Measurements from ENCODE around the gene RNF5. TPM values are rescaled to one million over a fixed set of nuclear protein-coding genes. Genes with fewer than 3 reads are reported as not detected.
"Not testable (repeated sequence)": the region's sequence is repeated elsewhere in the genome, so short reads cannot be mapped to it uniquely, and the experiment has no call there.

The RNF5 gene
- total RNA-seq = 94.6 TPM
- long read RNA-seq, partial matches to known transcripts = 3 of 4 reads
- long read RNA-seq, other reads (novel, unspliced or antisense) = 1 of 4 reads

- intact Hi-C loops (cut with DNase I) = no loop called here
- ATAC-seq (ENCODE audit: poor library complexity) = peak; percentile 85
- DNase-seq = peak; percentile 95
These were observed at the start of gene RNF5 for GRCh38 chr6:32177788-32178546. Gene RNF5 (plus strand): TSS chr6:32178405. CDS start chr6:32178512, 107 bp downstream.

GRCh38 chr6:32128751-32129296 is 49.4 kb upstream of the RNF5 start:
- DNase-seq (peak; percentile 42), ATAC-seq (ENCODE audit: poor library complexity) (no peak)
- intact Hi-C loops (cut with DNase I) = no loop called here

- ATAC-seq (ENCODE audit: poor library complexity) = peak; percentile 71
- no peak for DNase-seq
- intact Hi-C loops (cut with DNase I) = no loop called here
These were observed 48.7 kb upstream of the RNF5 start for GRCh38 chr6:32129297-32130088.

- intact Hi-C loops (cut with DNase I) = no loop called here
- DNase-seq (no peak), ATAC-seq (ENCODE audit: poor library complexity) (no peak)
These were observed 46.7 kb upstream of the RNF5 start for GRCh38 chr6:32131439-32131948.

GRCh38 chr6:32132110-32132509 is 46.1 kb upstream of the RNF5 start:
- no peak for DNase-seq
- no peak for ATAC-seq (ENCODE audit: poor library complexity)
- intact Hi-C loops (cut with DNase I) = no loop called here

- intact Hi-C loops (cut with DNase I) = no loop called here
- no peak for ATAC-seq (ENCODE audit: poor library complexity)
These were observed 44.4 kb upstream of the RNF5 start for GRCh38 chr6:32133786-32134185.

GRCh38 chr6:32137454-32137853 is 40.8 kb upstream of the RNF5 start:
- no peak for ATAC-seq (ENCODE audit: poor library complexity)
- no peak for DNase-seq
- intact Hi-C loops (cut with DNase I) = no loop called here

More at GRCh38 chr6:32133786-32134185, 44.4 kb upstream of the RNF5 start:
- DNase-seq = no peak

GRCh38 chr6:32139590-32139989 is 38.6 kb upstream of the RNF5 start:
- no peak for ATAC-seq (ENCODE audit: poor library complexity)
- intact Hi-C loops (cut with DNase I) = no loop called here
- no peak for DNase-seq

- DNase-seq (no peak), ATAC-seq (ENCODE audit: poor library complexity) (no peak)
- intact Hi-C loops (cut with DNase I) = no loop called here
These were observed 37.7 kb upstream of the RNF5 start for GRCh38 chr6:32140420-32141046.

GRCh38 chr6:32144238-32144637 is 34.0 kb upstream of the RNF5 start:
- DNase-seq; intact Hi-C loops (cut with DNase I); ATAC-seq (ENCODE audit: poor library complexity): not testable (repeated sequence)

- intact Hi-C loops (cut with DNase I) = no loop called here
- DNase-seq (no peak), ATAC-seq (ENCODE audit: poor library complexity) (no peak)
These were observed 31.9 kb upstream of the RNF5 start for GRCh38 chr6:32146287-32146686.

GRCh38 chr6:32146687-32147086 is 31.5 kb upstream of the RNF5 start:
- DNase-seq = no peak
- intact Hi-C loops (cut with DNase I) = no loop called here
- no peak for ATAC-seq (ENCODE audit: poor library complexity)

GRCh38 chr6:32147401-32148132 is 30.6 kb upstream of the RNF5 start:
- intact Hi-C loops (cut with DNase I) = no loop called here
- ATAC-seq (ENCODE audit: poor library complexity) (no peak), DNase-seq (no peak)

- DNase-seq = peak; percentile 76
- intact Hi-C loops (cut with DNase I) = no loop called here
- peak; percentile 62 for ATAC-seq (ENCODE audit: poor library complexity)
These were observed 29.7 kb upstream of the RNF5 start for GRCh38 chr6:32148289-32149091.

GRCh38 chr6:32149092-32149755 is 29.0 kb upstream of the RNF5 start:
- intact Hi-C loops (cut with DNase I) = no loop called here
- ATAC-seq (ENCODE audit: poor library complexity) = no peak
- peak; percentile 45 for DNase-seq

- intact Hi-C loops (cut with DNase I) = no loop called here
- ATAC-seq (ENCODE audit: poor library complexity) (no peak), DNase-seq (no peak)
These were observed 28.0 kb upstream of the RNF5 start for GRCh38 chr6:32149932-32150870.
